ENCODE data around the gene JAG1. TPM values are rescaled to one million over a fixed set of nuclear protein-coding genes. Genes with fewer than 3 reads are reported as not detected.
A peak's percentile ranks its signal among the peaks of the same experiment; 100 is the strongest.

The JAG1 gene
- total and polyA plus RNA-seq, 4 donors, result 11.9 to 70.3 (median 46.8) TPM

- Histone ChIP-seq H3K9me3 (ENCODE audit: control insufficient read depth in 4 of 4, insufficient read depth in 3 of 4, low read length in 3 of 4) (no peaks in the 10 kb centered on the region), H3K4me1 (ENCODE audit: control insufficient read depth in 5 of 5, insufficient read depth in 5 of 5, low read length in 5 of 5) (peaks cover 1 to 30% (median 10%) of the 10 kb centered on the region in 5 donors), H3K9ac (ENCODE audit: insufficient read depth in 1 of 2, low read length in 2 of 2) (no peak overlapping the region), H3K27ac (ENCODE audit: low read depth in 1 of 2, low read length in 1 of 2) (no peak overlapping the region), H3K36me3 (ENCODE audit: control insufficient read depth in 4 of 4, insufficient read depth in 4 of 4, low read length in 4 of 4) (no peaks in the 10 kb centered on the region), H3K27me3 (ENCODE audit: control insufficient read depth in 3 of 3, insufficient read depth in 3 of 3, low read length in 2 of 3) (no peaks in the 10 kb centered on the region), H3K4me3 (no peak overlapping the region)
- 59 to 92% methylated on average over 5 of the region's 5 CpGs for WGBS, 2 donors
- ATAC-seq (ENCODE audit: insufficient read depth, low FRiP score) (no peak), DNase-seq (no peak)
- TF ChIP-seq, protein P1, sequence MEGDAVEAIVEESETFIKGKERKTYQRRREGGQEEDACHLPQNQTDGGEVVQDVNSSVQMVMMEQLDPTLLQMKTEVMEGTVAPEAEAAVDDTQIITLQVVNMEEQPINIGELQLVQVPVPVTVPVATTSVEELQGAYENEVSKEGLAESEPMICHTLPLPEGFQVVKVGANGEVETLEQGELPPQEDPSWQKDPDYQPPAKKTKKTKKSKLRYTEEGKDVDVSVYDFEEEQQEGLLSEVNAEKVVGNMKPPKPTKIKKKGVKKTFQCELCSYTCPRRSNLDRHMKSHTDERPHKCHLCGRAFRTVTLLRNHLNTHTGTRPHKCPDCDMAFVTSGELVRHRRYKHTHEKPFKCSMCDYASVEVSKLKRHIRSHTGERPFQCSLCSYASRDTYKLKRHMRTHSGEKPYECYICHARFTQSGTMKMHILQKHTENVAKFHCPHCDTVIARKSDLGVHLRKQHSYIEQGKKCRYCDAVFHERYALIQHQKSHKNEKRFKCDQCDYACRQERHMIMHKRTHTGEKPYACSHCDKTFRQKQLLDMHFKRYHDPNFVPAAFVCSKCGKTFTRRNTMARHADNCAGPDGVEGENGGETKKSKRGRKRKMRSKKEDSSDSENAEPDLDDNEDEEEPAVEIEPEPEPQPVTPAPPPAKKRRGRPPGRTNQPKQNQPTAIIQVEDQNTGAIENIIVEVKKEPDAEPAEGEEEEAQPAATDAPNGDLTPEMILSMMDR (IDR thresholded peaks at IDR 0.05; ENCODE audit: control extremely low read depth, extremely low read depth), result no peak
These were observed 38.2 kb upstream of the JAG1 start for GRCh38 chr20:10711903-10712451.

DNA sequence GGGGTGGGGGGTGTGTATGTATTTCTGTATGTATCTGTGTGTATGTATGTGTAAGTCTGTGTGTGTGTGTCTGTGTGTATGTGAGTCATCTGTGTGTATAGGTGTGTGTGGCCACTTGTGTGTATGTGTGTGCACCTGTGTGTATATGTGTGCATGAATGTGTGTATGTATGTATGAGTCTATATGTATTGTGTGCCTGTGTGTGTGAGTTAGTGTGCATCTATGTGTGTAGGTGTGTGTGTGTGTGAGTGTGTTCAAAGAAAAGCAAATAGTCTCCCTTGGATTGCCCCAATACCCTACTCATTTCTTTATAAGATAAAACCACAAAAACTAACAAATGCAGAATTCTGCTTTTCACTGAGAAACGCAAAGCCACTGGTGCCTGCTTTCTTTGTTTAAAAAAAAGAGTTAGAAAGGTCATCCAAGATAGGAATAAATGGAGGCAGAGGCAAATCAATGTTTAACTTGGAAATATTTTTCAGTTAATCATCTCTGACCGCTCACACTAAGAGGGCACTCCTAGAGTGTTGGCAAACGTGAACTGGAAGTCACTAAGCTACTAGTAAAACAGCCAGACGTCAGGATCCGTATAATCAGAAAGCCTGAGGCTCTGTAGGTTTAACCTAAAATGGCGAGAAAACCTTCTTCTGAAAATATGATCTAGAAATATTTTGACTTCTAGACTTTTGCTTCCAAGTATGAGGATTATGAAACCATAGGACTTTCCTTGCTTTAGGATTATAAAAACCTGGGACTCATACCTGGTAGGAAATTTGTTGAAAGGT lies 37.4 kb upstream of the JAG1 start:
- Histone ChIP-seq H3K4me1 (ENCODE audit: control insufficient read depth in 5 of 5, insufficient read depth in 5 of 5, low read length in 5 of 5) (peaks cover under 1 to 22% (median 5%) of the 10 kb centered on the region in 5 donors), H3K9ac (ENCODE audit: insufficient read depth in 1 of 2, low read length in 2 of 2) (no peak overlapping the region), H3K4me3 (no peak overlapping the region), H3K27ac (ENCODE audit: low read depth in 1 of 2, low read length in 1 of 2) (no peak overlapping the region), H3K9me3 (ENCODE audit: control insufficient read depth in 4 of 4, insufficient read depth in 3 of 4, low read length in 3 of 4) (no peaks in the 10 kb centered on the region), H3K36me3 (ENCODE audit: control insufficient read depth in 4 of 4, insufficient read depth in 4 of 4, low read length in 4 of 4) (no peaks in the 10 kb centered on the region), H3K27me3 (ENCODE audit: control insufficient read depth in 3 of 3, insufficient read depth in 3 of 3, low read length in 2 of 3) (no peaks in the 10 kb centered on the region)
- 62 to 83% methylated on average over 6 of the region's 6 CpGs for WGBS, 2 donors
- peak; percentile 40 to 83 (median 66) for DNase-seq
- peak; percentile 62 for ATAC-seq (ENCODE audit: insufficient read depth, low FRiP score)
- TF ChIP-seq, protein P1 (IDR thresholded peaks at IDR 0.05; ENCODE audit: control extremely low read depth, extremely low read depth), result no peak

- Histone ChIP-seq H3K4me3 (no peak overlapping the region), H3K27ac (ENCODE audit: low read depth in 1 of 2, low read length in 1 of 2) (no peak overlapping the region), H3K36me3 (ENCODE audit: control insufficient read depth in 4 of 4, insufficient read depth in 4 of 4, low read length in 4 of 4) (no peaks in the 10 kb centered on the region), H3K27me3 (ENCODE audit: control insufficient read depth in 3 of 3, insufficient read depth in 3 of 3, low read length in 2 of 3) (no peaks in the 10 kb centered on the region), H3K4me1 (ENCODE audit: control insufficient read depth in 5 of 5, insufficient read depth in 5 of 5, low read length in 5 of 5) (peaks cover 0 to 16% (median 5%) of the 10 kb centered on the region in 5 donors), H3K9ac (ENCODE audit: insufficient read depth in 1 of 2, low read length in 2 of 2) (no peak overlapping the region), H3K9me3 (ENCODE audit: control insufficient read depth in 4 of 4, insufficient read depth in 3 of 4, low read length in 3 of 4) (no peaks in the 10 kb centered on the region)
- DNase-seq (no peak), ATAC-seq (ENCODE audit: insufficient read depth, low FRiP score) (no peak)
- TF ChIP-seq, protein P1 (IDR thresholded peaks at IDR 0.05; ENCODE audit: control extremely low read depth, extremely low read depth), result no peak
- WGBS, 2 donors, result 98% methylated on average over 3 of the region's 3 CpGs
These were observed 36.1 kb upstream of the JAG1 start for GRCh38 chr20:10709916-10710315.
